Prostate gland (tissue), 2 donors: Measurements from ENCODE around the gene ZMYM1. TPM values are rescaled to one million over a fixed set of nuclear protein-coding genes. Genes with fewer than 3 reads are reported as not detected.

Experiments used
- DNase-seq: peaks from one replicate; pipeline ENCODE4 v3.0.0-alpha.2; 2019; ENCODE audit warnings: low spot score
- H3K27ac ChIP-seq, 2 donors: fragments of 200-600 bp; sonication (generic); 2 replicates each; pipeline ENCODE4 v1.5.1; 2017 to 2019
- H3K27me3 ChIP-seq: fragments of 200-600 bp; sonication (generic); replicated peaks from 2 replicates; pipeline ENCODE4 v1.5.1; 2019; ENCODE audit not compliant: insufficient read depth
- H3K36me3 ChIP-seq, 2 donors: fragments of 200-600 bp; sonication (generic); 1 replicate in 1 of 2; 2 replicates in 1 of 2; pipeline versions ENCODE4 v1.5.1 to v1.8.1; 2017 to 2019
- H3K4me1 ChIP-seq: fragments of 200-600 bp; sonication (generic); replicated peaks from 2 replicates; pipeline ENCODE4 v1.5.1; 2019
- H3K4me3 ChIP-seq, 2 donors: fragments of 200-600 bp; sonication (generic); 2 replicates each; pipeline ENCODE4 v1.5.1; 2017 to 2019
- H3K9me3 ChIP-seq: fragments of 200-600 bp; sonication (generic); 2 replicates; pipeline ENCODE4 v1.5.1; 2017
- POLR2A ChIP-seq: fragments of 450-650 bp; IDR thresholded peaks from one replicate; pipeline ENCODE4 v1.6.1; 2016; ENCODE audit warnings: antibody characterized with exemption, mild to moderate bottlenecking
- POLR2AphosphoS5 ChIP-seq: sonication (generic); formaldehyde crosslinking; IDR thresholded peaks from one replicate; pipeline ENCODE4 v1.6.1; 2017; ENCODE audit warnings: antibody characterized with exemption
- WGBS: methylation state at CpG from one replicate; pipeline ENCODE4 v1.1.5; 2018; 5-methylcytosine and 5-hydroxymethylcytosine counted together
- intact Hi-C: fragments of 100-400 bp; cut with DNase I; formaldehyde crosslinking; loops from one replicate; pipeline ENCODE4 v1.14.2; 2022
- total RNA-seq, 2 donors: library from RNA; depleted of rRNA; stranded (reverse); fragments of >200 nt; gene quantifications; one replicate each; pipeline ENCODE4 v1.1.0, GENCODE V29; 2016
- TF ChIP-seq, protein P1 (sequence below), 4 experiments: fragments of 200-600 bp in 2 of 4; fragments of 450-650 bp in 2 of 4; sonication (generic) in 2 of 4; IDR thresholded peaks; 1 replicate in 3 of 4; 2 replicates in 1 of 4; pipeline ENCODE4 v1.5.1; 2016 to 2019; ENCODE audit warnings: antibody characterized with exemption in 4 of 4, mild to moderate bottlenecking in 2 of 4, moderate library complexity in 2 of 4

The ZMYM1 gene
- total RNA-seq, 2 donors from 2014 or later = 12.0 to 31.5 TPM

DNA sequence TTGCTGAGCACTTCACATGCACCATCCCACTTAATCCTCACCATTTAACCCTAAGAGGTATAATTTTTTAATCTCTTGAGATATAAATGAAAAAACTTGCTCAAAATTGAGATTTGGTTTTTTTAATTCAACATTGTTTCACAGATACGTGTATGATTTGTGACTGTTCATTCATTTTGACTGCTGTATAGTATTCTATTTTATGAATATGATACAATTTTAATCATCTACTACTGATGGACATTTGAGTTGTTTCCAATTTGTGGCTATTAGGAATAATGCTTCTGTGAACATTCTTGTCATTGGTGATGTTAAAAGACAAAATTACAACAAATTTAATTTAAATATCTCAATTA is 46.8 kb upstream of the ZMYM1 start:
- no peaks in the 10 kb centered on the region for H3K9me3 ChIP-seq
- WGBS = 89% methylated on average over 1 of the region's 1 CpG
- no peaks in the 10 kb centered on the region for H3K4me1 ChIP-seq
- TF ChIP-seq POLR2A (no peak), POLR2AphosphoS5 (no peak)
- TF ChIP-seq, protein P1, sequence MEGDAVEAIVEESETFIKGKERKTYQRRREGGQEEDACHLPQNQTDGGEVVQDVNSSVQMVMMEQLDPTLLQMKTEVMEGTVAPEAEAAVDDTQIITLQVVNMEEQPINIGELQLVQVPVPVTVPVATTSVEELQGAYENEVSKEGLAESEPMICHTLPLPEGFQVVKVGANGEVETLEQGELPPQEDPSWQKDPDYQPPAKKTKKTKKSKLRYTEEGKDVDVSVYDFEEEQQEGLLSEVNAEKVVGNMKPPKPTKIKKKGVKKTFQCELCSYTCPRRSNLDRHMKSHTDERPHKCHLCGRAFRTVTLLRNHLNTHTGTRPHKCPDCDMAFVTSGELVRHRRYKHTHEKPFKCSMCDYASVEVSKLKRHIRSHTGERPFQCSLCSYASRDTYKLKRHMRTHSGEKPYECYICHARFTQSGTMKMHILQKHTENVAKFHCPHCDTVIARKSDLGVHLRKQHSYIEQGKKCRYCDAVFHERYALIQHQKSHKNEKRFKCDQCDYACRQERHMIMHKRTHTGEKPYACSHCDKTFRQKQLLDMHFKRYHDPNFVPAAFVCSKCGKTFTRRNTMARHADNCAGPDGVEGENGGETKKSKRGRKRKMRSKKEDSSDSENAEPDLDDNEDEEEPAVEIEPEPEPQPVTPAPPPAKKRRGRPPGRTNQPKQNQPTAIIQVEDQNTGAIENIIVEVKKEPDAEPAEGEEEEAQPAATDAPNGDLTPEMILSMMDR (IDR thresholded peaks at IDR 0.05) = no peak
- H3K36me3 ChIP-seq = no peaks in the 10 kb centered on the region
- no peak overlapping the region for H3K4me3 ChIP-seq
- H3K27me3 ChIP-seq = no peaks in the 10 kb centered on the region
- DNase-seq = no peak
- H3K27ac ChIP-seq = no peak overlapping the region
- intact Hi-C loops = no loop called here

DNA sequence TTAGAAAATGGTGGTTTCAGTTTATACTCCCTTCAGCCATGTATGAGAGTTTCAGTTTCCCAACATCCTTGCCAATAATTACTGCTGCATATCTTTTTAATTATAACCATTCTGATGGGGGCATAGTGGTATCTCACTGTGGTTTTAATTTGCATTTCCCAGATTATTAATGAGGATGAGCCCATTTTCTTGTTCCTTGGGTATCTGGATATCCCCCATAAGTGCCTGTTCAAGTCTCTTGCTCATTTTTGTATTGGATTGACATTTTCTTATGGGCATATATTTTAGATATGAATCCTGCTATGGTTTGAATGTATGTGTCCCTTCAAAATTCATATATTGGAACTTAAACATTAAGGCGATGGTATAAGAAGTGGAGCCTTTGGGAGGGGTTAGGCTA is 45.8 kb upstream of the ZMYM1 start:
- Histone ChIP-seq H3K9me3 (no peaks in the 10 kb centered on the region), H3K27me3 (no peaks in the 10 kb centered on the region), H3K36me3 (no peaks in the 10 kb centered on the region), H3K27ac (no peak overlapping the region), H3K4me3 (no peak overlapping the region), H3K4me1 (no peaks in the 10 kb centered on the region)
- intact Hi-C loops = no loop called here
- WGBS = 96% methylated on average over 1 of the region's 1 CpG
- no peak for DNase-seq
- no peak for TF ChIP-seq POLR2A
- no peak for TF ChIP-seq POLR2AphosphoS5
- TF ChIP-seq, protein P1 (IDR thresholded peaks at IDR 0.05) = no peak

DNA sequence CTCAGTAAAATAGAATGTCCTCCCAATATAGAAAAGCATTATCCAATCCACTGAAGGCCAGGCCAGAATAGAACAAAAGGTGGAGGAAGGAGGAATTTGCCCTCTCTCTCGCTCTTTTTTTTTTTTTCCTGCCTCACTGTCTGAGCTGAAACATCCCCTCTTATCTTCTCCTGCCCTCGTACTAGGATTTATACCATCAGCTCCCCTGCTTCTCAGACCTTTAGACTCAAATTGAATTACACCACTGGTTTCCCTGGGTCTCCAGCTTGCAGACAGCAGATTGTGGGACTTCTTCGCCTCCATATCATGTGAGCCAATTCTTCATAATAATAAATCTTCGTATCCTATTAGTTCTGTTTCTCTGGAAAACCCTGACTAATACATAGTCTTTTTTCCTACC is 42.6 kb upstream of the ZMYM1 start:
- no peaks in the 10 kb centered on the region for H3K9me3 ChIP-seq
- H3K36me3 ChIP-seq = no peaks in the 10 kb centered on the region
- intact Hi-C loops = no loop called here
- no peaks in the 10 kb centered on the region for H3K4me1 ChIP-seq
- H3K27ac ChIP-seq = no peak overlapping the region
- WGBS = 55% methylated on average over 4 of the region's 4 CpGs
- no peaks in the 10 kb centered on the region for H3K27me3 ChIP-seq
- no peak for TF ChIP-seq POLR2AphosphoS5
- no peak for TF ChIP-seq POLR2A
- TF ChIP-seq, protein P1 (IDR thresholded peaks at IDR 0.05) = no peak
- H3K4me3 ChIP-seq = no peak overlapping the region
- DNase-seq = no peak

DNA sequence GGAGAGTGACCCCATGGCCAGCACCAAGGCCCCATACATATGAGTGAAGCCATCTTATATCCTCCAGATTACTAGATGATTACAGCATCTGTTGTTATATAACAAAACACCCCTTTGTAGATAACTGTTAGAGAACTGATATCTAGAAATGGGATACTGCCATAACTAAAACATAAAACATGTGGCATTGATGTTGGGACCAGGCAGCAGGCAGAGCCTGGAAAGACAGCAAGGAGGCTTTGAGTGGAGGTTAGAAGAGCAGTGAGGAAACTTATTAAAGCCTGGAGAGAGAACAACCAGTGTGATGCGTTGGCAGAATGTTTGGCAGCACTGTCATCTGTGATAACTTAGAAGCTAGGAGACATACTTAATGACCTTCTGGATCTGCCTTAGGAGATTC is 42.0 kb upstream of the ZMYM1 start:
- intact Hi-C loops = no loop called here
- Histone ChIP-seq H3K27me3 (no peaks in the 10 kb centered on the region), H3K4me1 (no peaks in the 10 kb centered on the region), H3K4me3 (no peak overlapping the region), H3K9me3 (no peaks in the 10 kb centered on the region), H3K27ac (no peak overlapping the region), H3K36me3 (no peaks in the 10 kb centered on the region)
- 81% methylated on average over 1 of the region's 1 CpG for WGBS
- TF ChIP-seq POLR2AphosphoS5 (no peak), POLR2A (no peak)
- TF ChIP-seq, protein P1 (IDR thresholded peaks at IDR 0.05) = no peak
- no peak for DNase-seq

DNA sequence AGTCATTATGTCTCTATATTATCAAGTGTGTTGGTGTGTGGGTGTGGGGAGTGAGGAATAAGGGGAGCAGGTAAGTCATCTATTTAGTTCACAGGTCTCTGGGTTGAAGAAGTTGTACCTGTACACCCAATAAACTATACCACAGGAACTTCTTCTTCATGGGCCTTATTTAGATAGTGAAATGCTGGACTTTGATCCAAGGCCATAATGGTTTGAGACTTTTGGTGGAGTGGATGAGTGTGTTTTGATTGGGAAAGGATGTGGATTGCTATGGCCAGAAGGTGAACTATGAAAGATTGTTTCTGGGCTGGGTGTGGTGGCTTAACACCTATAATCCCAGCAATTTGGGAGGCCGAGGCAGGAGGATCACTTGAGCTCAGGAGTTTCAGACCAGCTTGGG is 40.5 kb upstream of the ZMYM1 start:
- TF ChIP-seq POLR2A (no peak), POLR2AphosphoS5 (no peak)
- TF ChIP-seq, protein P1 (IDR thresholded peaks at IDR 0.05) = no peak
- H3K4me1 ChIP-seq = no peaks in the 10 kb centered on the region
- H3K4me3 ChIP-seq = no peak overlapping the region
- no peaks in the 10 kb centered on the region for H3K36me3 ChIP-seq
- intact Hi-C loops = no loop called here
- DNase-seq = no peak
- WGBS = 100% methylated on average over 1 of the region's 1 CpG
- H3K27me3 ChIP-seq = no peaks in the 10 kb centered on the region
- no peaks in the 10 kb centered on the region for H3K9me3 ChIP-seq
- H3K27ac ChIP-seq = no peak overlapping the region
